ENCODE results near the gene PSG6.
"Not testable (repeated sequence)": the region's sequence is repeated elsewhere in the genome, so short reads cannot be mapped to it uniquely, and the experiment has no call there.

DNA sequence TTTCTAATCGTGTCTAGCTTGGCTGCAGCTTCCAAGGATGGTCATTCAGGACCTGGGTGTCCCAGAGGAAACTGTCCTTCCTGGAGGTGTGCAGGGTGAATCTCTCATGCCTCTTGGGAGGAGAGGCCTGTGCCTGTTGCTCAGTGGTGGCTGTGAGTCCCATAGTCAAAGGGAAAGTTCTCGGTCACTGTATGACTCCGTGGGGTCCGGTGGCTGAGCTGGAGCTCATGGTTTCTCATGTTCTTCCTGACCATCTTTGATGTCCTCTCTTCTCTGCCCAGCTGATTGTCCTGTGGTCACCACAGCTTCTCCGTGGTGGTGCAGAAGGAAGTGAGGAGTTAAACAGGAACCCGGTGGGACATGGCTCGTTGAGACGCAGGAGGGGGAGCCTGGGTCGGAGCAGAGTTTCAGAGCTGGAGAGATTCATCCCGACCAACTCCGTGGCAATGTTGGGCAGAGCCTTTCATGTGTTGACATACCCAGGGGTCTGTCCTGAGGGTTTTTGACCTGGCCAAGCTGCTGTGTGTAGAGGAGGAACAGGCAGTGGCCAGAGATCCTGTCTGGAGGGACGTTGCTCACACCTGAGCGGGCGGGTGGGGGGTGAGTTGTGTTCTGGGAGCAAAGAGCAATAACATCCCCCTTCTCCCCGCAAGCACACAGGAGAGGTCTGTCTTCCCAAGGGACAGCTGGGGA, 829 bp upstream of the PSG6 start:
- not testable (repeated sequence) for TF ChIP-seq ZNF366 (tag by site-specific recombination; conservative IDR thresholded peaks at IDR 0.05); ZNF785 (tag by site-specific recombination; IDR thresholded peaks at IDR 0.05); ZNF501 (tag by site-specific recombination; IDR thresholded peaks at IDR 0.05); ZBTB1 (tag by site-specific recombination; IDR thresholded peaks at IDR 0.05); ZNF292 (tag by site-specific recombination; IDR thresholded peaks at IDR 0.05; ENCODE audit: borderline replicate concordance, low read depth); ZNF221 (tag by site-specific recombination; IDR thresholded peaks at IDR 0.05; ENCODE audit: borderline replicate concordance); ZNF792 (tag by site-specific recombination; IDR thresholded peaks at IDR 0.05); YY2 (tag by site-specific recombination; IDR thresholded peaks at IDR 0.05); YY1 (tag by site-specific recombination; IDR thresholded peaks at IDR 0.05)
- TF ChIP-seq, protein P1, sequence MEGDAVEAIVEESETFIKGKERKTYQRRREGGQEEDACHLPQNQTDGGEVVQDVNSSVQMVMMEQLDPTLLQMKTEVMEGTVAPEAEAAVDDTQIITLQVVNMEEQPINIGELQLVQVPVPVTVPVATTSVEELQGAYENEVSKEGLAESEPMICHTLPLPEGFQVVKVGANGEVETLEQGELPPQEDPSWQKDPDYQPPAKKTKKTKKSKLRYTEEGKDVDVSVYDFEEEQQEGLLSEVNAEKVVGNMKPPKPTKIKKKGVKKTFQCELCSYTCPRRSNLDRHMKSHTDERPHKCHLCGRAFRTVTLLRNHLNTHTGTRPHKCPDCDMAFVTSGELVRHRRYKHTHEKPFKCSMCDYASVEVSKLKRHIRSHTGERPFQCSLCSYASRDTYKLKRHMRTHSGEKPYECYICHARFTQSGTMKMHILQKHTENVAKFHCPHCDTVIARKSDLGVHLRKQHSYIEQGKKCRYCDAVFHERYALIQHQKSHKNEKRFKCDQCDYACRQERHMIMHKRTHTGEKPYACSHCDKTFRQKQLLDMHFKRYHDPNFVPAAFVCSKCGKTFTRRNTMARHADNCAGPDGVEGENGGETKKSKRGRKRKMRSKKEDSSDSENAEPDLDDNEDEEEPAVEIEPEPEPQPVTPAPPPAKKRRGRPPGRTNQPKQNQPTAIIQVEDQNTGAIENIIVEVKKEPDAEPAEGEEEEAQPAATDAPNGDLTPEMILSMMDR (tag by site-specific recombination; IDR thresholded peaks at IDR 0.05) = not testable (repeated sequence)
